HG03342 (cell line): ENCODE measurements around the gene STRA6.

Experiments
- ATAC-seq: cut with Tn5 transposase; IDR thresholded peaks from one replicate; pipeline ENCODE4 v1.9.1; 2021; ENCODE audit warnings: mild to moderate bottlenecking, moderate library complexity; ENCODE audit not compliant: unreplicated experiment

Gene STRA6

GRCh38 chr15:74208496-74208895 is 5.9 kb upstream of the STRA6 start:
- no peak for ATAC-seq

GRCh38 chr15:74207652-74208440 is 5.3 kb upstream of the STRA6 start:
- ATAC-seq, result no peak

- ATAC-seq, result no peak
These were observed 4.3 kb upstream of the STRA6 start for GRCh38 chr15:74206801-74207281.

- no peak for ATAC-seq
These were observed 3.0 kb upstream of the STRA6 start for GRCh38 chr15:74205582-74205947.

- ATAC-seq, result no peak
These were observed 1.4 kb upstream of the STRA6 start for GRCh38 chr15:74203914-74204431.

- no peak for ATAC-seq
These were observed 722 bp downstream of the STRA6 start for GRCh38 chr15:74201710-74202420.

GRCh38 chr15:74200871-74201419 is 1.6 kb downstream of the STRA6 start:
- no peak for ATAC-seq

GRCh38 chr15:74200412-74200815 is 2.2 kb downstream of the STRA6 start:
- ATAC-seq, result no peak

GRCh38 chr15:74199297-74199652 is 3.3 kb downstream of the STRA6 start:
- ATAC-seq, result no peak

GRCh38 chr15:74197176-74197965 is 5.2 kb downstream of the STRA6 start:
- ATAC-seq, result no peak

- no peak for ATAC-seq
These were observed 6.4 kb downstream of the STRA6 start for GRCh38 chr15:74196175-74196574.

- ATAC-seq, result no peak
These were observed 7.7 kb downstream of the STRA6 start for GRCh38 chr15:74194572-74195559.

GRCh38 chr15:74193905-74194304 is 8.7 kb downstream of the STRA6 start:
- no peak for ATAC-seq

- no peak for ATAC-seq
These were observed 9.3 kb downstream of the STRA6 start for GRCh38 chr15:74193299-74193718.

GRCh38 chr15:74192751-74193150 is 9.8 kb downstream of the STRA6 start:
- ATAC-seq, result no peak

GRCh38 chr15:74191798-74192197 is 10.8 kb downstream of the STRA6 start:
- no peak for ATAC-seq

GRCh38 chr15:74188216-74188615 is 14.4 kb downstream of the STRA6 start:
- ATAC-seq, result no peak

GRCh38 chr15:74185710-74186348 is 16.8 kb downstream of the STRA6 start:
- ATAC-seq, result no peak

GRCh38 chr15:74184582-74185091 is 17.9 kb downstream of the STRA6 start:
- ATAC-seq, result no peak
